Neural progenitor cell (in vitro differentiated cells): ENCODE results near the gene PMM1.

Source experiments
- CTCF ChIP-seq: fragments of 200-600 bp; sonication (generic); IDR thresholded peaks from 2 replicates; pipeline ENCODE4 v1.5.1; 2017; ENCODE audit warnings: antibody characterized with exemption, mild to moderate bottlenecking
- EZH2phosphoT487 ChIP-seq: fragments of 200-600 bp; sonication (generic); IDR thresholded peaks from 2 replicates; pipeline ENCODE4 v1.6.1; 2017; ENCODE audit warnings: antibody characterized with exemption

GRCh38 chr22:41584881-41585280 is 4.8 kb downstream of the PMM1 start:
- TF ChIP-seq CTCF: no peak
- no peak for TF ChIP-seq EZH2phosphoT487
